ENCODE data around the gene SMIM29.
A peak's percentile ranks its signal among the peaks of the same experiment; 100 is the strongest.

The SMIM29 gene

GRCh38 chr6:34235307-34236130 lies 13.3 kb downstream of the SMIM29 start:
- Histone ChIP-seq H3K27me3 (ENCODE audit: control insufficient read depth in 5 of 5, insufficient read depth in 4 of 5, low read length in 5 of 5) (no peaks in the 10 kb centered on the region), H3K36me3 (ENCODE audit: control insufficient read depth in 5 of 5, insufficient read depth in 5 of 5, low read length in 5 of 5) (peaks cover 0 to under 1% (median 0%) of the 10 kb centered on the region in 5 donors), H3K9ac (ENCODE audit: low read length in 5 of 5) (peak overlapping the region in 4 of 5 donors; percentile 48 to 77 (median 71)), H3K4me1 (ENCODE audit: control insufficient read depth in 5 of 5, insufficient read depth in 5 of 5, low read length in 5 of 5) (peaks cover 0 to 23% (median 21%) of the 10 kb centered on the region in 5 donors), H3K9me3 (ENCODE audit: control insufficient read depth in 5 of 5, low read length in 5 of 5) (no peaks in the 10 kb centered on the region), H3K4me3 (ENCODE audit: low read depth in 1 of 5, low read length in 5 of 5) (peak overlapping the region; percentile 56 to 69 (median 59)), H3K27ac (ENCODE audit: low read depth, low read length) (peak overlapping the region; percentile 90)

GRCh38 chr6:34234667-34235306 lies 14.0 kb downstream of the SMIM29 start:
- H3K9me3 ChIP-seq (ENCODE audit: control insufficient read depth in 5 of 5, low read length in 5 of 5) = no peaks in the 10 kb centered on the region
- H3K27me3 ChIP-seq (ENCODE audit: control insufficient read depth in 5 of 5, insufficient read depth in 4 of 5, low read length in 5 of 5) = no peaks in the 10 kb centered on the region
- H3K4me3 ChIP-seq (ENCODE audit: low read depth in 1 of 5, low read length in 5 of 5) = no peak overlapping the region
- no peak overlapping the region for H3K9ac ChIP-seq (ENCODE audit: low read length in 5 of 5)
- H3K36me3 ChIP-seq (ENCODE audit: control insufficient read depth in 5 of 5, insufficient read depth in 5 of 5, low read length in 5 of 5) = no peaks in the 10 kb centered on the region
- peaks cover 0 to 23% (median 21%) of the 10 kb centered on the region in 5 donors for H3K4me1 ChIP-seq (ENCODE audit: control insufficient read depth in 5 of 5, insufficient read depth in 5 of 5, low read length in 5 of 5)
- H3K27ac ChIP-seq (ENCODE audit: low read depth, low read length) = peak overlapping the region; percentile 90

DNA sequence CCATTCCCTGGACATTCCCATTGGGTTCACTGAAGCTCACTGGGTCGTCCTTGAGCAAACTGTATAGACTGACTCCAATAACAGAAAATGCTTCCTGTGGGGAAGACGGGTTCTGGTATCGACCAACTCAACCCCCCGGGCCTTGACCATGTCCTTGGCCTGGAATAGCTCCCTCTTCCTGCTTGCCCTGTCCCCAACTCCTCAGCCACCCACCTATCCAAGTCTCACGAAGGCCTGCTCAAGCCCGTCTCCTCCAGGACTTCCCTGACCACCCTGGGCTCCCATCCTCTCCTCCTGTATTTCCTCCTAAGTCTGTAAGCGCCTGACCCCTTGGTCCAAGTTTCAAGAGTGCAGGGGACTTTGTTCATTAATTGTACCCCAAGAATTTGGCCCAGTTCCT lies 14.9 kb downstream of the SMIM29 start:
- H3K27ac ChIP-seq (ENCODE audit: low read depth, low read length) = peak overlapping the region; percentile 90

DNA sequence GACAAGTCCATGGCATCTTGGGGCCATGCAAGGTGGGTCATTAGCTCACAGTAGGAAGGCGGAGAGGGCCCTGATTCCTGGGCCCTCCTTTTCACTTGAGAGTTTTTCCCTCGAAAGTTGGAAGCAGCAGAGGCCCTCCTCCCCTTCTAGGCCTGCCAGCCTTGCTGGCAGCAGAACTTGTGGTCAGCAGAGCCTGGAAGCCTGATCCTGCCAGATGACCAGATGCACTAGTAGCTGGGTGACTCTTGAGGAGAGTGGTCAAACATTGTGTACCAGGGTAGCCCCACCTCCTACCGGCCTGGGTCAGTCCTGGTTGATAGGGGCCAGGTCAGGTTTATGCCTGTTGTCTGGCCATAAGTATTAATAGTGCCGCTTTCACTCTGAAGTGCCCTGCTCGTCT lies 15.9 kb downstream of the SMIM29 start:
- Histone ChIP-seq H3K4me3 (ENCODE audit: low read depth in 1 of 5, low read length in 5 of 5) (no peak overlapping the region), H3K9ac (ENCODE audit: low read length in 5 of 5) (peak overlapping the region in 1 of 5 donors; percentile 20), H3K36me3 (ENCODE audit: control insufficient read depth in 5 of 5, insufficient read depth in 5 of 5, low read length in 5 of 5) (no peaks in the 10 kb centered on the region), H3K27me3 (ENCODE audit: control insufficient read depth in 5 of 5, insufficient read depth in 4 of 5, low read length in 5 of 5) (no peaks in the 10 kb centered on the region), H3K4me1 (ENCODE audit: control insufficient read depth in 5 of 5, insufficient read depth in 5 of 5, low read length in 5 of 5) (peaks cover 0 to 15% (median 14%) of the 10 kb centered on the region in 5 donors), H3K27ac (ENCODE audit: low read depth, low read length) (peak overlapping the region; percentile 90), H3K9me3 (ENCODE audit: control insufficient read depth in 5 of 5, low read length in 5 of 5) (no peaks in the 10 kb centered on the region)

More for the DNA sequence above, 14.9 kb downstream of the SMIM29 start:
- Histone ChIP-seq H3K9me3 (ENCODE audit: control insufficient read depth in 5 of 5, low read length in 5 of 5) (no peaks in the 10 kb centered on the region), H3K4me3 (ENCODE audit: low read depth in 1 of 5, low read length in 5 of 5) (no peak overlapping the region), H3K4me1 (ENCODE audit: control insufficient read depth in 5 of 5, insufficient read depth in 5 of 5, low read length in 5 of 5) (peaks cover 0 to 23% (median 21%) of the 10 kb centered on the region in 5 donors), H3K9ac (ENCODE audit: low read length in 5 of 5) (no peak overlapping the region), H3K27me3 (ENCODE audit: control insufficient read depth in 5 of 5, insufficient read depth in 4 of 5, low read length in 5 of 5) (no peaks in the 10 kb centered on the region), H3K36me3 (ENCODE audit: control insufficient read depth in 5 of 5, insufficient read depth in 5 of 5, low read length in 5 of 5) (no peaks in the 10 kb centered on the region)

GRCh38 chr6:34231566-34232336 lies 17.1 kb downstream of the SMIM29 start:
- H3K4me3 ChIP-seq (ENCODE audit: low read depth in 1 of 5, low read length in 5 of 5) = no peak overlapping the region
- H3K4me1 ChIP-seq (ENCODE audit: control insufficient read depth in 5 of 5, insufficient read depth in 5 of 5, low read length in 5 of 5) = peaks cover 0 to 11% (median 10%) of the 10 kb centered on the region in 5 donors
- H3K36me3 ChIP-seq (ENCODE audit: control insufficient read depth in 5 of 5, insufficient read depth in 5 of 5, low read length in 5 of 5) = no peaks in the 10 kb centered on the region
- H3K9ac ChIP-seq (ENCODE audit: low read length in 5 of 5) = no peak overlapping the region
- H3K27me3 ChIP-seq (ENCODE audit: control insufficient read depth in 5 of 5, insufficient read depth in 4 of 5, low read length in 5 of 5) = no peaks in the 10 kb centered on the region
- no peaks in the 10 kb centered on the region for H3K9me3 ChIP-seq (ENCODE audit: control insufficient read depth in 5 of 5, low read length in 5 of 5)
- no peak overlapping the region for H3K27ac ChIP-seq (ENCODE audit: low read depth, low read length)

DNA sequence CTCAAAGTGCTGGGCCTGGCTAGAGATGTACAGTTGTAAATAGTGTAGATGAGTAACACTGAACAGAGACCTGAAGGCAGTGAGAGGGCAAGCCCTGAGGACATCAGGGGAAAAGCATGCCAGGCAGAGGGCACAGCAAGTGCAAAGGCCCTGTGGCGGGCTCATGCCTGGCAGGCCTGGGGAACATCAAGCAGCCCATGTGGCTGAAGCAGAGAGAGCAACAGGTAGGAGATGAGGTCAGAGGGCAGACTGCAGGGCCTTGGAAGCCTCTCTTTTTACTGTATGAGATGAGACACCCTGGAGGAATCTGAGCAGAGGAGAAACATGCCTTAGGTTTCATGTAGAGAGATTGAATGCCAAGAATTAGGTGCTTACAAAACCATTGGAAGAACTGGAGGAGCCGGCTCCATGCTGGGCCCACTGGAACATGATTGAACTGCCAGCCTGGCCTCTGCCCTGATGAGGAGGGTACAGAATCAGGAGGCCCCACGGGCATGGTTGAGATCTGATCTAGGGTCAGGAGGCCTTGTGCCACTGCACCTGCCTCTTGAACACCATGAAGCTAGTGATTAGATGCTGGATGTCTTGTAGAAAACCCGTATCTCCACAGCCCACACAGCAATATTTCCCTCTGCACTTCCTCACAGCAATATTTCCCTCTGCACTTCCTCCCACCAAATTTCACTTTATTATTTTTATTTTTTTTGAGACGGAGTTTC lies 18.0 kb downstream of the SMIM29 start:
- Histone ChIP-seq H3K27me3 (ENCODE audit: control insufficient read depth in 5 of 5, insufficient read depth in 4 of 5, low read length in 5 of 5) (no peaks in the 10 kb centered on the region), H3K4me1 (ENCODE audit: control insufficient read depth in 5 of 5, insufficient read depth in 5 of 5, low read length in 5 of 5) (peaks cover 0 to 3% (median 3%) of the 10 kb centered on the region in 5 donors), H3K9me3 (ENCODE audit: control insufficient read depth in 5 of 5, low read length in 5 of 5) (no peaks in the 10 kb centered on the region), H3K27ac (ENCODE audit: low read depth, low read length) (no peak overlapping the region), H3K36me3 (ENCODE audit: control insufficient read depth in 5 of 5, insufficient read depth in 5 of 5, low read length in 5 of 5) (no peaks in the 10 kb centered on the region), H3K4me3 (ENCODE audit: low read depth in 1 of 5, low read length in 5 of 5) (no peak overlapping the region), H3K9ac (ENCODE audit: low read length in 5 of 5) (no peak overlapping the region)

- Histone ChIP-seq H3K27ac (ENCODE audit: low read depth, low read length) (no peak overlapping the region), H3K27me3 (ENCODE audit: control insufficient read depth in 5 of 5, insufficient read depth in 4 of 5, low read length in 5 of 5) (no peaks in the 10 kb centered on the region), H3K36me3 (ENCODE audit: control insufficient read depth in 5 of 5, insufficient read depth in 5 of 5, low read length in 5 of 5) (no peaks in the 10 kb centered on the region), H3K9ac (ENCODE audit: low read length in 5 of 5) (no peak overlapping the region), H3K9me3 (ENCODE audit: control insufficient read depth in 5 of 5, low read length in 5 of 5) (no peaks in the 10 kb centered on the region), H3K4me3 (ENCODE audit: low read depth in 1 of 5, low read length in 5 of 5) (no peak overlapping the region), H3K4me1 (ENCODE audit: control insufficient read depth in 5 of 5, insufficient read depth in 5 of 5, low read length in 5 of 5) (no peaks in the 10 kb centered on the region)
Measured at GRCh38 chr6:34229877-34230276, 18.9 kb downstream of the SMIM29 start.

GRCh38 chr6:34227761-34228421 lies 20.9 kb downstream of the SMIM29 start:
- no peak overlapping the region for H3K9ac ChIP-seq (ENCODE audit: low read length in 5 of 5)
- no peaks in the 10 kb centered on the region for H3K27me3 ChIP-seq (ENCODE audit: control insufficient read depth in 5 of 5, insufficient read depth in 4 of 5, low read length in 5 of 5)
- H3K27ac ChIP-seq (ENCODE audit: low read depth, low read length) = no peak overlapping the region
- no peak overlapping the region for H3K4me3 ChIP-seq (ENCODE audit: low read depth in 1 of 5, low read length in 5 of 5)
- H3K36me3 ChIP-seq (ENCODE audit: control insufficient read depth in 5 of 5, insufficient read depth in 5 of 5, low read length in 5 of 5) = no peaks in the 10 kb centered on the region
- peaks cover 0 to 16% (median 14%) of the 10 kb centered on the region in 5 donors for H3K4me1 ChIP-seq (ENCODE audit: control insufficient read depth in 5 of 5, insufficient read depth in 5 of 5, low read length in 5 of 5)
- H3K9me3 ChIP-seq (ENCODE audit: control insufficient read depth in 5 of 5, low read length in 5 of 5) = no peaks in the 10 kb centered on the region

All from subcutaneous abdominal adipose tissue (tissue), 5 donors.